ENCODE data around the gene NR2C2.

- TF ChIP-seq, protein P1, sequence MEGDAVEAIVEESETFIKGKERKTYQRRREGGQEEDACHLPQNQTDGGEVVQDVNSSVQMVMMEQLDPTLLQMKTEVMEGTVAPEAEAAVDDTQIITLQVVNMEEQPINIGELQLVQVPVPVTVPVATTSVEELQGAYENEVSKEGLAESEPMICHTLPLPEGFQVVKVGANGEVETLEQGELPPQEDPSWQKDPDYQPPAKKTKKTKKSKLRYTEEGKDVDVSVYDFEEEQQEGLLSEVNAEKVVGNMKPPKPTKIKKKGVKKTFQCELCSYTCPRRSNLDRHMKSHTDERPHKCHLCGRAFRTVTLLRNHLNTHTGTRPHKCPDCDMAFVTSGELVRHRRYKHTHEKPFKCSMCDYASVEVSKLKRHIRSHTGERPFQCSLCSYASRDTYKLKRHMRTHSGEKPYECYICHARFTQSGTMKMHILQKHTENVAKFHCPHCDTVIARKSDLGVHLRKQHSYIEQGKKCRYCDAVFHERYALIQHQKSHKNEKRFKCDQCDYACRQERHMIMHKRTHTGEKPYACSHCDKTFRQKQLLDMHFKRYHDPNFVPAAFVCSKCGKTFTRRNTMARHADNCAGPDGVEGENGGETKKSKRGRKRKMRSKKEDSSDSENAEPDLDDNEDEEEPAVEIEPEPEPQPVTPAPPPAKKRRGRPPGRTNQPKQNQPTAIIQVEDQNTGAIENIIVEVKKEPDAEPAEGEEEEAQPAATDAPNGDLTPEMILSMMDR (IDR thresholded peaks at IDR 0.05): no peak
- no peak for TF ChIP-seq EP300 (IDR thresholded peaks at IDR 0.05)
Observed at GRCh38 chr3:14906355-14906971, 40.9 kb upstream of the NR2C2 start.

Measured in esophagus muscularis mucosa (tissue), 3 donors.